Measurements from ENCODE around the gene HSPB7. TPM values are rescaled to one million over a fixed set of nuclear protein-coding genes. Genes with fewer than 3 reads are reported as not detected.

The HSPB7 gene

Small RNAs within 50 kb of the gene (small RNA-seq; reads per million reads assigned to genes)
- gene AL355994.1 (ENCODE audit: insufficient read depth), result not detected
- not detected for gene AL355994.5 (ENCODE audit: insufficient read depth)
